Peyer's patch (tissue), 4 donors: ENCODE data around the gene PTGS1. TPM values are rescaled to one million over a fixed set of nuclear protein-coding genes. Genes with fewer than 3 reads are reported as not detected.

Experiments used
- DNase-seq, 3 donors: peaks; one replicate each; pipeline ENCODE4 v3.0.0-alpha.2; 2017 to 2019
- H3K27ac ChIP-seq, 4 donors: fragments of 200-600 bp; sonication (generic); one replicate each; pipeline ENCODE4 v1.5.1; 2016 to 2019
- H3K27me3 ChIP-seq, 2 donors: fragments of 200-600 bp; sonication (generic); one replicate each; pipeline ENCODE4 v1.5.1; 2019
- H3K36me3 ChIP-seq, 3 donors: fragments of 200-600 bp; sonication (generic); one replicate each; pipeline ENCODE4 v1.5.1; 2016 to 2019
- H3K4me1 ChIP-seq, 4 donors: fragments of 200-600 bp; sonication (generic); one replicate each; pipeline ENCODE4 v1.5.1; 2016 to 2019
- H3K4me3 ChIP-seq, 4 donors: fragments of 200-600 bp; sonication (generic); 1 replicate in 3 of 4; 2 replicates in 1 of 4; pipeline ENCODE4 v1.5.1; 2016 to 2019; ENCODE audit warnings: mild to moderate bottlenecking in 1 of 4
- H3K9me3 ChIP-seq, 4 donors: fragments of 200-600 bp; sonication (generic); one replicate each; pipeline ENCODE4 v1.5.1; 2016 to 2019; ENCODE audit warnings: mild to moderate bottlenecking in 1 of 4
- POLR2A ChIP-seq, 2 donors: fragments of 450-650 bp; IDR thresholded peaks; one replicate each; pipeline ENCODE4 v1.5.1; 2017; ENCODE audit warnings: antibody characterized with exemption in 2 of 2, mild to moderate bottlenecking in 2 of 2, moderate library complexity in 2 of 2
- total RNA-seq, 4 donors: library from RNA; depleted of rRNA; stranded (reverse); fragments of >200 nt; gene quantifications; one replicate each; pipeline ENCODE4 v1.1.0, GENCODE V29; 2016
- TF ChIP-seq, protein P1 (sequence below), 6 experiments: fragments of 450-650 bp in 4 of 6; fragments of 200-600 bp in 2 of 6; sonication (generic) in 1 of 6; IDR thresholded peaks; one replicate each; pipeline ENCODE4 v1.5.1; 2017 to 2019; ENCODE audit warnings: antibody characterized with exemption in 6 of 6, mild to moderate bottlenecking in 3 of 6, moderate library complexity in 1 of 6

Gene PTGS1
- total RNA-seq, 4 donors from 2014 or later: 6.4 to 17.3 (median 13.8) TPM

DNA sequence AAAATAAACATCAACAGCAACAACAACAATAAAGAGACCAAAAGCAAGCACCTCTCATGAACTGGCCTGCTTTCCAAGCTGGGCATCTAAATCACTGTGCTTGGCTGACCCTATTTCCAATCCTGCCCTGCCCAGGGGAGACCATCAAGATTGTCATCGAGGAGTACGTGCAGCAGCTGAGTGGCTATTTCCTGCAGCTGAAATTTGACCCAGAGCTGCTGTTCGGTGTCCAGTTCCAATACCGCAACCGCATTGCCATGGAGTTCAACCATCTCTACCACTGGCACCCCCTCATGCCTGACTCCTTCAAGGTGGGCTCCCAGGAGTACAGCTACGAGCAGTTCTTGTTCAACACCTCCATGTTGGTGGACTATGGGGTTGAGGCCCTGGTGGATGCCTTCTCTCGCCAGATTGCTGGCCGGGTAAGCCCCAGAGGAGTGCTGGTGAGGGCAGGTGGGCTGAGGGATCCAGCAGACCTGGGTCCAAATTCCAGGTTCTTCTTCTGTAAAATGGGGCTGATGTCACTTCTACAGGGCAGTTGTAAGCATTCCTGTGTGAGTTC is 15.6 kb downstream of the PTGS1 start:
- TF ChIP-seq, protein P1, sequence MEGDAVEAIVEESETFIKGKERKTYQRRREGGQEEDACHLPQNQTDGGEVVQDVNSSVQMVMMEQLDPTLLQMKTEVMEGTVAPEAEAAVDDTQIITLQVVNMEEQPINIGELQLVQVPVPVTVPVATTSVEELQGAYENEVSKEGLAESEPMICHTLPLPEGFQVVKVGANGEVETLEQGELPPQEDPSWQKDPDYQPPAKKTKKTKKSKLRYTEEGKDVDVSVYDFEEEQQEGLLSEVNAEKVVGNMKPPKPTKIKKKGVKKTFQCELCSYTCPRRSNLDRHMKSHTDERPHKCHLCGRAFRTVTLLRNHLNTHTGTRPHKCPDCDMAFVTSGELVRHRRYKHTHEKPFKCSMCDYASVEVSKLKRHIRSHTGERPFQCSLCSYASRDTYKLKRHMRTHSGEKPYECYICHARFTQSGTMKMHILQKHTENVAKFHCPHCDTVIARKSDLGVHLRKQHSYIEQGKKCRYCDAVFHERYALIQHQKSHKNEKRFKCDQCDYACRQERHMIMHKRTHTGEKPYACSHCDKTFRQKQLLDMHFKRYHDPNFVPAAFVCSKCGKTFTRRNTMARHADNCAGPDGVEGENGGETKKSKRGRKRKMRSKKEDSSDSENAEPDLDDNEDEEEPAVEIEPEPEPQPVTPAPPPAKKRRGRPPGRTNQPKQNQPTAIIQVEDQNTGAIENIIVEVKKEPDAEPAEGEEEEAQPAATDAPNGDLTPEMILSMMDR (IDR thresholded peaks at IDR 0.05): no peak
- no peak for TF ChIP-seq POLR2A (IDR thresholded peaks at IDR 0.05)
- Histone ChIP-seq H3K9me3 (no peaks in the 10 kb centered on the region), H3K27ac (no peak overlapping the region), H3K4me3 (no peak overlapping the region), H3K36me3 (no peaks in the 10 kb centered on the region), H3K4me1 (no peaks in the 10 kb centered on the region), H3K27me3 (no peaks in the 10 kb centered on the region)
- DNase-seq: peak in 1 of 3 donors; percentile 37

DNA sequence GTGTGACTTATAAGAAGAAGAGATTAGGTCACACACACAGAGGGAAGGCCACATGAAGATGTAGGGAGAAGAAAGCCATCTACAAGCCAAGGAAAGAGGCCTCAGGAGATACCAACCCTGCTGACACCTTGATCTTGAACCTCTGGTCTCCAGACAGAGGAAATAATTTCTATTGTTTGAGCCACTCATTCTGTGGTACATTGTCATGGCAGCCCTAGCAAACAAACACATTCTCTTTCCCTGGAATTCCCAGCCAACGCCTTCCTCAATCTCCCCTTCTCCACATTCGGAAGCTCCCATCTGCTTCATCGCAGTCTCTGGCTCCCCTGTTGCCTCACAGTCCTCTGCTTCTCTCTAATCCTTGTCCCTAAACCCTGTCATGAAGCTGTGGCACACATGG is 16.7 kb downstream of the PTGS1 start:
- Histone ChIP-seq H3K27ac (no peak overlapping the region), H3K9me3 (no peaks in the 10 kb centered on the region), H3K4me1 (no peaks in the 10 kb centered on the region), H3K4me3 (no peak overlapping the region), H3K36me3 (no peaks in the 10 kb centered on the region), H3K27me3 (no peaks in the 10 kb centered on the region)
- TF ChIP-seq POLR2A (IDR thresholded peaks at IDR 0.05): no peak
- TF ChIP-seq, protein P1 (IDR thresholded peaks at IDR 0.05): no peak
- DNase-seq: no peak

DNA sequence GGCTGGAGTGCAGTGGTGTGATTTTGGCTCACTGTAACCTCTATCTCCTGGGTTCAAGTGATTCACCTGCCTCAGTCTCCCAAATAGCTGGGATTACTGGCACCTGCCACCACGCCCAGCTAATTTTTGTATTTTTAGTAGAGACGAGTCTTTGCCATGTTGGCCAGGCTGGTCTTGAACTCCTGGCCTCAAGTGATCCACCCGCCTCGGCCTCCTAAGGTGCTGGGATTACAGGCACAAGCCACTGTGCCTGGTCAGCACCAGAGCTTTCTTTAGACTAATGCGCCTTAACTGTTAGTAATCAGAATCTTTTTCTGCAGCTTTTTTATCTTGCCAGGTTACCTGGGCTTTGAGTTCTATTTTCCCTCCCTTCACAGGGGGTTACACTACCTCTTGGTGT is 18.4 kb downstream of the PTGS1 start:
- Histone ChIP-seq H3K9me3 (no peaks in the 10 kb centered on the region), H3K27ac (peak overlapping the region in 1 of 4 donors; percentile 53), H3K4me1 (no peaks in the 10 kb centered on the region), H3K36me3 (no peaks in the 10 kb centered on the region), H3K27me3 (no peaks in the 10 kb centered on the region), H3K4me3 (no peak overlapping the region)
- DNase-seq: no peak
- no peak for TF ChIP-seq POLR2A (IDR thresholded peaks at IDR 0.05)

DNA sequence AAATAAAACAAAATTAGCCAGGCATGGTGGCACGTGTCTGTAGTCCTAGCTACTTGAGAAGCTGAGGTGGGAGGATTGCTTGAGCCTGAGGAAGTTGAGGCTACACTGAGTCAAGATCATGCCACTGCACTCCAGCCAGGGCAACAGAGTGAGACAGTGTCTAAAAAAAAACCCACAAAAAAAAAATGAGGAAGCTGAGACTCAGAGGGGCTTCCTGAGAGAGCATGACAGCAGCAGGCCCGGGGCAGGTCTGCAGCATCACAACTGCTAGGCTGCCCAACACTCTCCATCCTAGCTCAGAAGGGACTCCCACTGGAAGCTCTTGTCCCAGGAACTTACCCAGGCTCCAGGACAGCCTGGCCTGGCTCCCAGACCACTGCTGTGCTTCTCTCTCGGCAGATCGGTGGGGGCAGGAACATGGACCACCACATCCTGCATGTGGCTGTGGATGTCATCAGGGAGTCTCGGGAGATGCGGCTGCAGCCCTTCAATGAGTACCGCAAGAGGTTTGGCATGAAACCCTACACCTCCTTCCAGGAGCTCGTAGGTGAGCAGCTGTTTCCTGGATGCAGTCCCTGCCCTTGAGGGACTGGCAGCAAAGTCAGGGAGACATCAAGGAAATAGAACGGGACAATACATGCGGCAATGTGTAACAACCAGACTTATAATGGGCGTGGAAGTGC is 19.1 kb downstream of the PTGS1 start:
- H3K4me1 ChIP-seq: peaks cover 0 to 4% (median 0%) of the 10 kb centered on the region in 4 donors
- peak overlapping the region in 1 of 4 donors; percentile 53 for H3K27ac ChIP-seq
- DNase-seq: peak in 2 of 3 donors; percentile 48 to 52
- H3K4me3 ChIP-seq: no peak overlapping the region
- no peaks in the 10 kb centered on the region for H3K27me3 ChIP-seq
- H3K36me3 ChIP-seq: no peaks in the 10 kb centered on the region
- H3K9me3 ChIP-seq: no peaks in the 10 kb centered on the region
- TF ChIP-seq, protein P1 (IDR thresholded peaks at IDR 0.05): no peak
- no peak for TF ChIP-seq POLR2A (IDR thresholded peaks at IDR 0.05)

DNA sequence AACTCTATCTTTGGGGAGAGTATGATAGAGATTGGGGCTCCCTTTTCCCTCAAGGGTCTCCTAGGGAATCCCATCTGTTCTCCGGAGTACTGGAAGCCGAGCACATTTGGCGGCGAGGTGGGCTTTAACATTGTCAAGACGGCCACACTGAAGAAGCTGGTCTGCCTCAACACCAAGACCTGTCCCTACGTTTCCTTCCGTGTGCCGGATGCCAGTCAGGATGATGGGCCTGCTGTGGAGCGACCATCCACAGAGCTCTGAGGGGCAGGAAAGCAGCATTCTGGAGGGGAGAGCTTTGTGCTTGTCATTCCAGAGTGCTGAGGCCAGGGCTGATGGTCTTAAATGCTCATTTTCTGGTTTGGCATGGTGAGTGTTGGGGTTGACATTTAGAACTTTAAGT is 21.5 kb downstream of the PTGS1 start:
- TF ChIP-seq, protein P1 (IDR thresholded peaks at IDR 0.05): no peak
- no peak for TF ChIP-seq POLR2A (IDR thresholded peaks at IDR 0.05)
- H3K36me3 ChIP-seq: no peaks in the 10 kb centered on the region
- DNase-seq: no peak
- no peaks in the 10 kb centered on the region for H3K27me3 ChIP-seq
- no peaks in the 10 kb centered on the region for H3K9me3 ChIP-seq
- no peak overlapping the region for H3K4me3 ChIP-seq
- H3K27ac ChIP-seq: no peak overlapping the region
- peaks cover 0 to 4% (median 0%) of the 10 kb centered on the region in 4 donors for H3K4me1 ChIP-seq

DNA sequence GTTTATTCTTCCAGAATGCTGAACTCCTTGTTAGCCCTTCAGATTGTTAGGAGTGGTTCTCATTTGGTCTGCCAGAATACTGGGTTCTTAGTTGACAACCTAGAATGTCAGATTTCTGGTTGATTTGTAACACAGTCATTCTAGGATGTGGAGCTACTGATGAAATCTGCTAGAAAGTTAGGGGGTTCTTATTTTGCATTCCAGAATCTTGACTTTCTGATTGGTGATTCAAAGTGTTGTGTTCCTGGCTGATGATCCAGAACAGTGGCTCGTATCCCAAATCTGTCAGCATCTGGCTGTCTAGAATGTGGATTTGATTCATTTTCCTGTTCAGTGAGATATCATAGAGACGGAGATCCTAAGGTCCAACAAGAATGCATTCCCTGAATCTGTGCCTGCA is 21.9 kb downstream of the PTGS1 start:
- Histone ChIP-seq H3K27me3 (no peaks in the 10 kb centered on the region), H3K27ac (peak overlapping the region in 1 of 4 donors; percentile 87), H3K4me1 (peaks cover 0 to 4% (median 0%) of the 10 kb centered on the region in 4 donors), H3K9me3 (no peaks in the 10 kb centered on the region), H3K36me3 (no peaks in the 10 kb centered on the region), H3K4me3 (no peak overlapping the region)
- no peak for DNase-seq
- TF ChIP-seq, protein P1 (IDR thresholded peaks at IDR 0.05): no peak
- no peak for TF ChIP-seq POLR2A (IDR thresholded peaks at IDR 0.05)
